ENCODE measurements around the gene CLDN1. TPM values are rescaled to one million over a fixed set of nuclear protein-coding genes. Genes with fewer than 3 reads are reported as not detected.
A peak's percentile ranks its signal among the peaks of the same experiment; 100 is the strongest.

Gene CLDN1
- total RNA-seq (2013; cell fraction: nucleolus; rRNA removed) = 11.7 and 14.1 TPM in 2 replicates
- total RNA-seq (2014; rRNA removed) (9.3 and 11.1 TPM in 2 replicates), total RNA-seq (2014; rRNA removed; fragmentation: Illumina TruSeq; extraction: Trizol) (8.0 and 8.6 TPM in 2 replicates), total RNA-seq (2021) (8.9 and 10.7 TPM in 2 replicates), polyA plus RNA-seq (2011; rRNA removed) (22.8 and 32.2 TPM in 2 replicates), polyA plus RNA-seq (2014; fragmentation: Illumina TruSeq; extraction: Trizol) (13.0 and 16.8 TPM in 2 replicates), polyA plus RNA-seq (2014; fragmentation: Nextera tagmentation; extraction: Ambion mirVana) (1 to 10 TPM; 3.4 to 3.9 TPM), polyA plus RNA-seq (2014; rRNA removed) (5.5 and 8.2 TPM in 2 replicates), polyA plus RNA-seq (2016; fragmentation: Nextera tagmentation; extraction: Ambion mirVana) (1 to 10 TPM; 8.0 to 8.8 TPM), polyA minus RNA-seq (2011; rRNA and poly(A)+ RNA removed) (23.0 and 31.7 TPM in 2 replicates), Bru-seq, nascent RNA (percentile 44 among the genes with signal in this experiment), BruChase-seq, experiment 1, labeled RNA remaining after a 6-hour chase (percentile 40 among the genes with signal in this experiment), BruChase-seq, experiment 2, labeled RNA remaining after a 2-hour chase (percentile 48 among the genes with signal in this experiment)
- polyA plus RNA-seq (2011; ENCODE audit: low read depth) = 0.18 TPM
- polyA plus RNA-seq (2011; cell fraction: cytosol; rRNA removed) = 10.9 and 15.2 TPM in 2 replicates
- polyA plus RNA-seq (2011; cell fraction: nucleus; rRNA removed) = 29.3 and 40.5 TPM in 2 replicates
- 0.25 and 0.27 TPM in 2 replicates for polyA plus RNA-seq (2012)
- 3.7 and 5.6 TPM in 2 replicates for polyA minus RNA-seq (2011; cell fraction: cytosol; rRNA and poly(A)+ RNA removed)
- polyA minus RNA-seq (2011; cell fraction: nucleus; rRNA and poly(A)+ RNA removed) = 17.3 and 24.4 TPM in 2 replicates
- long read RNA-seq, experiment 1, partial matches to known transcripts = 0 of 2 reads
- long read RNA-seq, experiment 1, other reads (novel, unspliced or antisense) = 0 of 2 reads
- long read RNA-seq, experiment 2, partial matches to known transcripts = 0 of 6 reads
- long read RNA-seq, experiment 2, other reads (novel, unspliced or antisense) = 5 of 6 reads

GRCh38 chr3:190321789-190322603 is at the start of gene CLDN1:
Gene CLDN1 (minus strand): TSS chr3:190322446. CDS start chr3:190322206, 240 bp downstream.
- no peaks in the 10 kb centered on the region for H3K36me3 ChIP-seq (ENCODE audit: control insufficient read depth in 2 of 2, insufficient read depth in 2 of 2, low read length in 1 of 2)
- FAIRE-seq = no peak
- ATAC-seq = peak; percentile 83
- no peaks in the 10 kb centered on the region for H4K20me1 ChIP-seq (ENCODE audit: control insufficient read depth, insufficient read depth)
- SMC1A ChIA-PET (ENCODE audit: uncharacterized antibody, unreplicated experiment) = interaction anchor here (0.6 to 6.0 kb wide), 25 partner anchors 8 to 361 kb away, joined by 3 to 35 read pairs (median 5); no protein-coding TSS in a partner anchor
- peak within 1 kb of the TSS; percentile 69 for H2AFZ ChIP-seq (ENCODE audit: control insufficient read depth, low read depth, low read length)
- BruUV-seq (replicated peaks) = no TSS peak
- intact Hi-C loops (cut with micrococcal nuclease; ENCODE audit: unreplicated experiment) = loop anchor here (2.0 to 5.0 kb wide), 2 partner anchors 95 to 361 kb away; no protein-coding TSS in a partner anchor
- H3K4me3 ChIP-seq = peak within 1 kb of the TSS; percentile 61; the same call in 1 of the 2 replicates
- no peak for DNase-seq (ENCODE audit: low read depth, low spot score)
- 4% methylated on average over 56 of the region's 64 CpGs for WGBS (ENCODE audit: insufficient coverage, insufficient replicate concordance, low lambda C conversion rate, missing lambda C conversion rate)
- H3K9ac ChIP-seq (ENCODE audit: control insufficient read depth, insufficient read depth, low read length) = no peak within 1 kb of the TSS
- POLR2A ChIA-PET = interaction anchor here (0.9 to 1.2 kb wide), 6 partner anchors 20 to 115 kb away, joined by 3 read pairs; no protein-coding TSS in a partner anchor
- in situ Hi-C loops (cut with MboI) = loop anchor here (10.0 kb wide), 1 partner anchor 357 kb away; no protein-coding TSS in a partner anchor
- no peaks in the 10 kb centered on the region for H3K9me3 ChIP-seq (replicated peaks; ENCODE audit: control insufficient read depth, insufficient read depth, low read length)
- no peak within 1 kb of the TSS for H3K27ac ChIP-seq (ENCODE audit: control insufficient read depth, insufficient read depth)
- H3K4me1 ChIP-seq (ENCODE audit: control insufficient read depth, insufficient read depth, low read length) = no peaks in the 10 kb centered on the region
- H3K4me2 ChIP-seq (ENCODE audit: control insufficient read depth, insufficient read depth) = peak within 1 kb of the TSS; percentile 64
- RAD21 ChIA-PET (ENCODE audit: unreplicated experiment) = interaction anchor here (0.7 to 3.7 kb wide), 19 partner anchors 9 to 361 kb away, joined by 3 to 32 read pairs (median 4); no protein-coding TSS in a partner anchor
- CTCF ChIA-PET = interaction anchor here (0.6 to 7.1 kb wide), 32 partner anchors 9 to 734 kb away, joined by 3 to 80 read pairs (median 4); no protein-coding TSS in a partner anchor
- no peaks in the 10 kb centered on the region for H3K79me2 ChIP-seq (ENCODE audit: control insufficient read depth, insufficient read depth, low read length)
- H3K27me3 ChIP-seq (replicated peaks in 1 of 2; ENCODE audit: control insufficient read depth in 2 of 2, insufficient read depth in 2 of 2, low read length in 1 of 2) = peaks cover 2 to 8% of the 10 kb centered on the region in 2 experiments; a peak in 3 of 4 replicates
- TF ChIP-seq PBX3 (IDR thresholded peaks at IDR 0.05; ENCODE audit: insufficient replicate concordance, low read depth, low read length) (no peak), BHLHE40 (IDR thresholded peaks at IDR 0.05; ENCODE audit: borderline replicate concordance in 1 of 2, low read depth in 2 of 2, low read length in 1 of 2) (0 out of 4 replicates have a peak, but pooled peaks have one; percentile 22 to 42), MYB (IDR thresholded peaks at IDR 0.05; ENCODE audit: borderline replicate concordance, low read depth, low read length) (no peak), PRDM15 (CRISPR knock-in tag; IDR thresholded peaks at IDR 0.05) (no peak), HDAC2 (IDR thresholded peaks at IDR 0.05) (no peak), SP1 (IDR thresholded peaks at IDR 0.05; ENCODE audit: low read depth, low read length) (no peak), SIX5 (IDR thresholded peaks at IDR 0.05; ENCODE audit: low read depth, low read length, severe bottlenecking) (no peak), NKRF (conservative IDR thresholded peaks at IDR 0.05) (no peak), YBX1 (IDR thresholded peaks at IDR 0.05) (no peak), LARP7 (IDR thresholded peaks at IDR 0.05) (no peak), STAT3 (IDR thresholded peaks at IDR 0.05; ENCODE audit: low read depth, low read length) (no peak)

Data from GM12878 (cell line).